ENCODE data around the gene IGSF5.

DNA sequence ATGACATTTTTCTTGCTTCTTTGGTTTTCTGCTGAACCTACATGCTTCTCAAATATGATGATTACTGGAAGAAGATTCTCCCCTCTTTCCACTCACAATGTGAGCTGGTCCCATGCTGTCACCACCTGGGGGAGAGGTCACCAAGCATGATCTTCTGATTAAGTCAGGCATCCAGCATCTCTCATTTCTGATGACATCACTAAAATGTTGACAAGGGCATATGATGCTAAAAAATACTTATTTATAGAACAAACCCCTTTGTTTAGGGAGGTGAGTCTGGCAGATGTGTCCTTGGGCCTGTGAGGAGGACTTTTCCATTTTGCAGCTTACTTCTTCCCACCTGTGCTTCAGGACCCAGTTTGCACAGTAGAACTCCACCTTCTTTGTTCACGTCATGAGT is 80.3 kb downstream of the IGSF5 start:
- TF ChIP-seq, protein P1, sequence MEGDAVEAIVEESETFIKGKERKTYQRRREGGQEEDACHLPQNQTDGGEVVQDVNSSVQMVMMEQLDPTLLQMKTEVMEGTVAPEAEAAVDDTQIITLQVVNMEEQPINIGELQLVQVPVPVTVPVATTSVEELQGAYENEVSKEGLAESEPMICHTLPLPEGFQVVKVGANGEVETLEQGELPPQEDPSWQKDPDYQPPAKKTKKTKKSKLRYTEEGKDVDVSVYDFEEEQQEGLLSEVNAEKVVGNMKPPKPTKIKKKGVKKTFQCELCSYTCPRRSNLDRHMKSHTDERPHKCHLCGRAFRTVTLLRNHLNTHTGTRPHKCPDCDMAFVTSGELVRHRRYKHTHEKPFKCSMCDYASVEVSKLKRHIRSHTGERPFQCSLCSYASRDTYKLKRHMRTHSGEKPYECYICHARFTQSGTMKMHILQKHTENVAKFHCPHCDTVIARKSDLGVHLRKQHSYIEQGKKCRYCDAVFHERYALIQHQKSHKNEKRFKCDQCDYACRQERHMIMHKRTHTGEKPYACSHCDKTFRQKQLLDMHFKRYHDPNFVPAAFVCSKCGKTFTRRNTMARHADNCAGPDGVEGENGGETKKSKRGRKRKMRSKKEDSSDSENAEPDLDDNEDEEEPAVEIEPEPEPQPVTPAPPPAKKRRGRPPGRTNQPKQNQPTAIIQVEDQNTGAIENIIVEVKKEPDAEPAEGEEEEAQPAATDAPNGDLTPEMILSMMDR (IDR thresholded peaks at IDR 0.05), result no peak
- TF ChIP-seq POLR2A (IDR thresholded peaks at IDR 0.05), result no peak
